Natural killer cell (primary cell): ENCODE measurements around the gene TBC1D10B. TPM values are rescaled to one million over a fixed set of nuclear protein-coding genes. Genes with fewer than 3 reads are reported as not detected.

Source experiments
- ATAC-seq, 3 donors: fragments of 150-1000 bp in 2 of 3; fragments of 200-7000 bp in 1 of 3; cut with Tn5 transposase; 1 replicate in 1 of 3; 2 replicates in 2 of 3; pipeline ENCODE4 v1.10.0; 2021; ENCODE audit warnings: mild to moderate bottlenecking in 2 of 3, moderate library complexity in 2 of 3
- DNase-seq, 2 donors: peaks; one replicate each; pipeline versions ENCODE4 v3.0.0 to v3.0.0-alpha.2; 2013 to 2021; ENCODE audit warnings: mixed read lengths in 1 of 2
- H3K27ac ChIP-seq: one replicate; pipeline ENCODE4 v1.5.1; 2013; ENCODE audit warnings: mild to moderate bottlenecking, low read length
- H3K27me3 ChIP-seq: one replicate; pipeline ENCODE4 v1.6.1; 2013; ENCODE audit warnings: low read length; ENCODE audit not compliant: control insufficient read depth, insufficient read depth
- H3K36me3 ChIP-seq: one replicate; pipeline ENCODE4 v1.6.1; 2013; ENCODE audit warnings: low read length; ENCODE audit not compliant: control insufficient read depth, insufficient read depth
- H3K4me1 ChIP-seq: one replicate; pipeline ENCODE4 v1.6.1; 2013; ENCODE audit warnings: low read length; ENCODE audit not compliant: control insufficient read depth, insufficient read depth
- H3K4me3 ChIP-seq: one replicate; pipeline ENCODE4 v1.5.1; 2013; ENCODE audit warnings: low read length
- H3K9me3 ChIP-seq: one replicate; pipeline ENCODE4 v1.6.1; 2013; ENCODE audit warnings: low read length; ENCODE audit not compliant: control insufficient read depth, insufficient read depth
- H3K27ac Mint-ChIP-seq, 2 donors: one replicate each; pipeline ENCODE4 v1.8.0; 2022; ENCODE audit warnings: mild to moderate bottlenecking in 2 of 2, mixed read lengths in 2 of 2, moderate library complexity in 1 of 2
- H3K27me3 Mint-ChIP-seq, 2 donors: one replicate each; pipeline ENCODE4 v1.8.0; 2022; ENCODE audit warnings: low read depth in 2 of 2, mixed read lengths in 2 of 2
- H3K36me3 Mint-ChIP-seq: one replicate; pipeline ENCODE4 v1.8.0; 2022; ENCODE audit warnings: mixed read lengths
- H3K4me1 Mint-ChIP-seq, 2 donors: one replicate each; pipeline ENCODE4 v1.8.0; 2022; ENCODE audit warnings: mixed read lengths in 2 of 2
- H3K4me3 Mint-ChIP-seq: one replicate; pipeline ENCODE4 v1.8.0; 2022; ENCODE audit warnings: mild to moderate bottlenecking, moderate library complexity, mixed read lengths
- H3K9me3 Mint-ChIP-seq, 2 donors: one replicate each; pipeline ENCODE4 v1.8.0; 2022; ENCODE audit warnings: mixed read lengths in 2 of 2
- WGBS: methylation state at CpG from one replicate; pipeline ENCODE4 v1.1.7; 2013; ENCODE audit warnings: missing lambda C conversion rate; ENCODE audit not compliant: insufficient coverage; 5-methylcytosine and 5-hydroxymethylcytosine counted together
- intact Hi-C: fragments of 100-400 bp; cut with micrococcal nuclease; formaldehyde crosslinking; loops from one replicate; pipeline ENCODE4 v1.14.2; 2022
- total RNA-seq, 4 donors: library from RNA; stranded (reverse); fragments of 120-200 nt in 1 of 4; gene quantifications; one replicate each; pipeline versions ENCODE4 v1.2.3 to v1.2.4, GENCODE V29; 2013 to 2022
- TF ChIP-seq, protein P1 (sequence below): fragments of 200-600 bp; IDR thresholded peaks from one replicate; pipeline ENCODE4 v1.8.0; 2022; ENCODE audit warnings: antibody characterized with exemption

The TBC1D10B gene
- total RNA-seq, 3 donors from 2014 or later (not counting 1 experiment from before 2014, with no cell fraction given), result 43.0 to 55.3 (median 50.2) TPM

DNA sequence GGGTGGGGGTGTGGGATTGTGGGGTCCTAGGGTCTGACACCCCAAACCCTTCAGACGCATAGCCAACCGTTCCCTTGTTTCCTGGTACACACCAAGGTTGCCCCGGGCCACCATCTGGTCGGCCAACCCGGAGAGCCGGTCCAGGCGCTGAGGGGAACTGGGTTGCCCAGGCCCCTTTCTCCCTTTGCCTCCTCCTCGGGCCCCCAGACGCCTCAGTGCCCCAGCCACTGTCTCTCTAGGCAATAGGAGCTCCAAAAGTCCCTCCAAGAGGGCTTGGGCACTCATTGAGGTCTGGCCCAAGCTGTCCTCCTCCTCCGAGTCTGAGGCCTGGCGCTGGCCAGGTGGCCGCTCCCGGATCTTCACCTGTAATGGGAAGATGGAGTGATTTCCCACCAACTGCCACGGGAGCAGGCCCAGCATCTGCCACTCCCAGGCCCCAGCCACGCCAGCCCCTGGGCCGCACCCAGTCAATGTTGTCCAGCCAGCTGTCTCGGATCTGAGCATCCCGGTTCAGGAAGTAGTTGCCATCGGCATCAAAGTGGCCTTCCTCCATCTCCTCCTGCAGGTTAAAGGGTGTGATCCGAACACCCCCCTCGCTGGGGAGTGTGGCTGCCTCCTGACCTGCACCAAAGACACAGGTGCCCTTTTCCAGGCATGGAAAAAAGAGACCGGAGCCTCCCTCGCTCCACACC is 16.7 kb downstream of the TBC1D10B start:
- peaks cover 76 to 82% of the 10 kb centered on the region in 2 donors for H3K4me1 Mint-ChIP-seq
- peaks cover 70% of the 10 kb centered on the region for H3K4me1 ChIP-seq
- intact Hi-C loops, result no loop called here

DNA sequence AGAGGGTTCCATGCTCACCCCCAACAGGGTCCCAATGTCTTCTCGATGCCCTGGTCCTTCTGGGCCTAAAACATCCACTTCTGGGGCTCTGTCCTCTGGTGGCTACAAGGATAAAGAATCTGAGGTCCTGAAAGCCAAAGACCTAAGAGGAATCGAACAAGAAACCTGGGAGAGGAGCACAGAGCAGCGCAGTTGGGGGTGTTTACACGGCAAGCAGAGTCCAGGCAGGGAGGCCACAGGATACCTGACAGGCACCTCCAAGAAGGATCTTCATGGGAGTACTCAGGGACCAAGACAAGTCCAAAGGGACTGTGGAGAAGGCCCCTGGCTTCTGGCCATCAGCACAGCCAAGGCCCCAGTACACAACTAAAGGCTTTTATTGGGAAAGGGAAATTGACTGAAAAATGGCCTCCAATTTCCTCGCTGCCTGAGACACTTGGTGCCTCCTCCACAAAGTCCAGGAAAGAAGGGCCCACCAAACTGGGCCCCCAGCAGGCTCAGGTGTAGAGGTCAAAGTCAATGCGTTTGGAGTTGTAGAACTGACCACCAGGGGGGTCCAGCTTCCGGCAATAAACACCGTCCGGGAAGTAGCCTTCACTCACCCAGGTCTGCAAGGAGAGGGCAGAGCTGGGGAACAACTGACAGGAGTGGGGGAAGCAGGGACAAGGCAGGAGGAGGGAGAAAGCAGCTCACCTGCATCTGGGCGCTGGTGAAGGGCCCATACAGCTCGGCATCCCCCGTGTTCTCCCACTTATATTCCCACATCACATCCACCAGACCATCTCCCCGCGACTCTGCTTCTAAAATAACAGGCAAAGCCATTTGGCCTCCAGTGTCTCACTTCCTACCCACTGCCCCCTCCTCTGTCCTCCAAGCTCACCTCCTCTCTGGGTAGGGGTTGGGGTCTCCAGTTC is 17.5 kb downstream of the TBC1D10B start:
- WGBS, result 96% methylated on average over 12 of the region's 14 CpGs
- TF ChIP-seq, protein P1, sequence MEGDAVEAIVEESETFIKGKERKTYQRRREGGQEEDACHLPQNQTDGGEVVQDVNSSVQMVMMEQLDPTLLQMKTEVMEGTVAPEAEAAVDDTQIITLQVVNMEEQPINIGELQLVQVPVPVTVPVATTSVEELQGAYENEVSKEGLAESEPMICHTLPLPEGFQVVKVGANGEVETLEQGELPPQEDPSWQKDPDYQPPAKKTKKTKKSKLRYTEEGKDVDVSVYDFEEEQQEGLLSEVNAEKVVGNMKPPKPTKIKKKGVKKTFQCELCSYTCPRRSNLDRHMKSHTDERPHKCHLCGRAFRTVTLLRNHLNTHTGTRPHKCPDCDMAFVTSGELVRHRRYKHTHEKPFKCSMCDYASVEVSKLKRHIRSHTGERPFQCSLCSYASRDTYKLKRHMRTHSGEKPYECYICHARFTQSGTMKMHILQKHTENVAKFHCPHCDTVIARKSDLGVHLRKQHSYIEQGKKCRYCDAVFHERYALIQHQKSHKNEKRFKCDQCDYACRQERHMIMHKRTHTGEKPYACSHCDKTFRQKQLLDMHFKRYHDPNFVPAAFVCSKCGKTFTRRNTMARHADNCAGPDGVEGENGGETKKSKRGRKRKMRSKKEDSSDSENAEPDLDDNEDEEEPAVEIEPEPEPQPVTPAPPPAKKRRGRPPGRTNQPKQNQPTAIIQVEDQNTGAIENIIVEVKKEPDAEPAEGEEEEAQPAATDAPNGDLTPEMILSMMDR, result no peak
- Histone ChIP-seq H3K4me1 (peaks cover 76% of the 10 kb centered on the region), H3K36me3 (peaks cover 28% of the 10 kb centered on the region), H3K27ac (no peak overlapping the region), H3K4me3 (no peak overlapping the region), H3K27me3 (no peaks in the 10 kb centered on the region), H3K9me3 (no peaks in the 10 kb centered on the region)
- ATAC-seq, result no peak
- Mint-ChIP-seq H3K9me3 (no peaks in the 10 kb centered on the region), H3K4me3 (peak overlapping the region; percentile 63), H3K4me1 (peaks cover 76 to 82% of the 10 kb centered on the region in 2 donors), H3K27me3 (no peaks in the 10 kb centered on the region), H3K27ac (peak overlapping the region; percentile 88 to 98), H3K36me3 (no peaks in the 10 kb centered on the region)
- intact Hi-C loops, result no loop called here
- DNase-seq, result peak in 1 of 2 donors; percentile 7

More for the DNA sequence above, 16.7 kb downstream of the TBC1D10B start:
- H3K4me3 ChIP-seq, result no peak overlapping the region
- Mint-ChIP-seq H3K36me3 (no peaks in the 10 kb centered on the region), H3K9me3 (no peaks in the 10 kb centered on the region), H3K27me3 (no peaks in the 10 kb centered on the region), H3K4me3 (peak overlapping the region; percentile 95), H3K27ac (peak overlapping the region; percentile 96 to 98)
- peak in 1 of 2 donors; percentile 3 for DNase-seq
- H3K27me3 ChIP-seq, result no peaks in the 10 kb centered on the region
- H3K27ac ChIP-seq, result no peak overlapping the region
- H3K9me3 ChIP-seq, result no peaks in the 10 kb centered on the region
- no peak for ATAC-seq
- TF ChIP-seq, protein P1, result no peak
- WGBS, result 96% methylated on average over 23 of the region's 23 CpGs
- peaks cover 31% of the 10 kb centered on the region for H3K36me3 ChIP-seq

DNA sequence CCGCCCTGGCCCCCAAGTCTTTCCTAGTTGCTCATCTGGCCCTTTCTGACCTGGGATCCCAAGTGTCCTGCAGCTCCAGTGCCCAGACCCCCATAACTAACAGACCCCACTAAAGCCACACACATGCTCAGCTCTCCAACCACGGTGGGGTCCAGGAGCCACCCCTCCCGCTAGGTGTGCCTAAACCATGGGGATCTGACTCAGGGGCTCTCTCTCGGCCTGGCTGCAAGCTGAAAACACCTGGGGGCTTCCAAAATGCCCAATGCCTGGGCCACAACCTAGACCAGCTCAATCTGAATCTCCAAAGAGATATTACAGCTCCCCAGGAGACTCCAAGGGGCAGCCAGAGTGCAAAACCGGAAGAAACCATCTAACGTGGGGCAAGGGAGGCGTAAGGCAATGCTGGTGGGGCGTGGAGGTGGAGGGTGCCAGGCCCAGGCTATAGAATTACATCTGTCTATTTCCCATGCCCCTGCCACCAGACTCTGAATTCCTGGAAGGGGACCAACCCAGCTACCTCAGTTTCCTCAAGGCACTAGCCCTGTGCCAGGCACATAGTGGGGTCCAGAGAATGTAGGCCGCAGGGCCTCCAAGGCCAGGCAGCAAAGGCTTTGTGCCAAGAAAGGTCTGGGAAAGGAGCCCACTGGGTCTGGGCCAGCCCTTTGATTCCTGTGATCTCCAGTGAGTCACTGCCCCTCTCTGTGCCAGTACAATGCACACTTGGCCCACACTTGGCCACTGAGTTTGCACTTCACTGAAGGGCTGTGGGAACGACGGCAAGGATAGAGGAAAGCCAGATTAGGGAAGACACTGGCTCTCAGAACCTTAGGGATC is 18.5 kb downstream of the TBC1D10B start:
- peaks cover 76% of the 10 kb centered on the region for H3K4me1 ChIP-seq
- H3K27ac Mint-ChIP-seq, result peak overlapping the region; percentile 88 to 94
- TF ChIP-seq, protein P1, result no peak
- H3K4me1 Mint-ChIP-seq, result peaks cover 69 to 76% of the 10 kb centered on the region in 2 donors
- intact Hi-C loops, result loop anchor here (2.0 kb wide), 2 partner anchors 45 to 65 kb away; no protein-coding TSS in a partner anchor
- no peaks in the 10 kb centered on the region for H3K9me3 Mint-ChIP-seq
- ATAC-seq (no peak), DNase-seq (peak in 1 of 2 donors; percentile 2)
- no peaks in the 10 kb centered on the region for H3K36me3 Mint-ChIP-seq
- H3K27me3 ChIP-seq, result no peaks in the 10 kb centered on the region
- no peaks in the 10 kb centered on the region for H3K9me3 ChIP-seq
- H3K4me3 Mint-ChIP-seq, result peak overlapping the region; percentile 70
- no peaks in the 10 kb centered on the region for H3K27me3 Mint-ChIP-seq
- no peak overlapping the region for H3K4me3 ChIP-seq
- H3K27ac ChIP-seq, result peak overlapping the region; percentile 82
- peaks cover 28% of the 10 kb centered on the region for H3K36me3 ChIP-seq
- WGBS, result 96% methylated on average over 11 of the region's 11 CpGs
